Immature natural killer cell (primary cell): ENCODE measurements around the gene ALK. TPM values are rescaled to one million over a fixed set of nuclear protein-coding genes. Genes with fewer than 3 reads are reported as not detected.

Experiments used
- DNase-seq, 3 donors: peaks; one replicate each; pipeline ENCODE4 v3.0.0; 2022; ENCODE audit warnings: mixed read lengths in 1 of 3
- H3K27ac Mint-ChIP-seq, 6 donors: one replicate each; pipeline ENCODE4 v1.8.0; 2020; ENCODE audit warnings: mixed read lengths in 6 of 6, mild to moderate bottlenecking in 5 of 6, inconsistent platforms in 4 of 6, moderate library complexity in 3 of 6
- H3K27me3 Mint-ChIP-seq, 3 donors: one replicate each; pipeline ENCODE4 v1.8.0; 2020 to 2021; ENCODE audit warnings: low read depth in 3 of 3, mild to moderate bottlenecking in 3 of 3, mixed read lengths in 3 of 3, moderate library complexity in 3 of 3, inconsistent platforms in 1 of 3
- H3K36me3 Mint-ChIP-seq, 3 donors: one replicate each; pipeline ENCODE4 v1.8.0; 2020; ENCODE audit warnings: mixed read lengths in 3 of 3, inconsistent platforms in 2 of 3, mild to moderate bottlenecking in 2 of 3
- H3K4me1 Mint-ChIP-seq, 2 donors: one replicate each; pipeline ENCODE4 v1.8.0; 2020; ENCODE audit warnings: inconsistent platforms in 2 of 2, mild to moderate bottlenecking in 2 of 2, mixed read lengths in 2 of 2, moderate library complexity in 1 of 2
- H3K4me3 Mint-ChIP-seq, 5 donors: one replicate each; pipeline ENCODE4 v1.8.0; 2020; ENCODE audit warnings: mild to moderate bottlenecking in 5 of 5, mixed read lengths in 5 of 5, inconsistent platforms in 3 of 5, moderate library complexity in 3 of 5
- H3K9me3 Mint-ChIP-seq, 6 donors: one replicate each; pipeline ENCODE4 v1.8.0; 2020; ENCODE audit warnings: mild to moderate bottlenecking in 6 of 6, mixed read lengths in 6 of 6, inconsistent platforms in 4 of 6, moderate library complexity in 3 of 6
- polyA plus RNA-seq, 3 donors: library from polyadenylated mRNA; unstranded; fragments of 300-500 nt; fragmentation: Illumina TruSeq; gene quantifications; one replicate each; pipeline ENCODE4 v1.2.3, GENCODE V29; 2021

The ALK gene
- polyA plus RNA-seq, 3 donors from 2014 or later, result not detected

GRCh38 chr2:29644949-29645348, 276.4 kb downstream of the ALK start:
- Mint-ChIP-seq H3K9me3 (peaks cover 0 to 16% (median 4%) of the 10 kb centered on the region in 6 donors), H3K36me3 (no peaks in the 10 kb centered on the region), H3K27me3 (peaks cover 6 to 11% (median 7%) of the 10 kb centered on the region in 3 donors), H3K27ac (no peak overlapping the region), H3K4me3 (no peak overlapping the region), H3K4me1 (no peaks in the 10 kb centered on the region)
- no peak for DNase-seq

GRCh38 chr2:29643196-29643595, 278.2 kb downstream of the ALK start:
- Mint-ChIP-seq H3K4me1 (no peaks in the 10 kb centered on the region), H3K27ac (no peak overlapping the region), H3K9me3 (peaks cover 0 to 2% (median 0%) of the 10 kb centered on the region in 6 donors), H3K27me3 (peaks cover 3 to 5% (median 5%) of the 10 kb centered on the region in 3 donors), H3K4me3 (no peak overlapping the region), H3K36me3 (no peaks in the 10 kb centered on the region)
- DNase-seq, result no peak

- no peak for DNase-seq
- H3K4me3 Mint-ChIP-seq, result no peak overlapping the region
- H3K4me1 Mint-ChIP-seq, result no peaks in the 10 kb centered on the region
- H3K27ac Mint-ChIP-seq, result no peak overlapping the region
- H3K27me3 Mint-ChIP-seq, result peaks cover 0 to 5% (median 5%) of the 10 kb centered on the region in 3 donors
- peaks cover 0 to 2% (median 0%) of the 10 kb centered on the region in 6 donors for H3K9me3 Mint-ChIP-seq
- no peaks in the 10 kb centered on the region for H3K36me3 Mint-ChIP-seq
These were observed 281.0 kb downstream of the ALK start for GRCh38 chr2:29640360-29640759.

GRCh38 chr2:29638641-29639040, 282.7 kb downstream of the ALK start:
- no peaks in the 10 kb centered on the region for H3K36me3 Mint-ChIP-seq
- peaks cover 0 to 2% (median 0%) of the 10 kb centered on the region in 6 donors for H3K9me3 Mint-ChIP-seq
- H3K4me1 Mint-ChIP-seq, result no peaks in the 10 kb centered on the region
- no peak for DNase-seq
- H3K27me3 Mint-ChIP-seq, result peaks cover 3 to 7% (median 5%) of the 10 kb centered on the region in 3 donors
- no peak overlapping the region for H3K4me3 Mint-ChIP-seq
- no peak overlapping the region for H3K27ac Mint-ChIP-seq

GRCh38 chr2:29634916-29635315, 286.5 kb downstream of the ALK start:
- Mint-ChIP-seq H3K4me1 (no peaks in the 10 kb centered on the region), H3K27ac (no peak overlapping the region), H3K9me3 (peaks cover 0 to 2% (median 0%) of the 10 kb centered on the region in 6 donors), H3K4me3 (no peak overlapping the region), H3K36me3 (no peaks in the 10 kb centered on the region), H3K27me3 (peaks cover 3 to 6% (median 5%) of the 10 kb centered on the region in 3 donors)
- DNase-seq, result no peak

GRCh38 chr2:29632018-29632417, 289.4 kb downstream of the ALK start:
- no peaks in the 10 kb centered on the region for H3K36me3 Mint-ChIP-seq
- H3K27me3 Mint-ChIP-seq, result peaks cover 5% of the 10 kb centered on the region in 3 donors
- peaks cover 0 to 2% (median 0%) of the 10 kb centered on the region in 6 donors for H3K9me3 Mint-ChIP-seq
- no peak overlapping the region for H3K27ac Mint-ChIP-seq
- no peaks in the 10 kb centered on the region for H3K4me1 Mint-ChIP-seq
- no peak for DNase-seq
- H3K4me3 Mint-ChIP-seq, result no peak overlapping the region

GRCh38 chr2:29629495-29629894, 291.9 kb downstream of the ALK start:
- no peak overlapping the region for H3K27ac Mint-ChIP-seq
- no peaks in the 10 kb centered on the region for H3K9me3 Mint-ChIP-seq
- H3K27me3 Mint-ChIP-seq, result peaks cover 7 to 9% (median 8%) of the 10 kb centered on the region in 3 donors
- no peak for DNase-seq
- H3K4me3 Mint-ChIP-seq, result no peak overlapping the region
- no peaks in the 10 kb centered on the region for H3K36me3 Mint-ChIP-seq
- no peaks in the 10 kb centered on the region for H3K4me1 Mint-ChIP-seq

GRCh38 chr2:29628862-29629261, 292.5 kb downstream of the ALK start:
- Mint-ChIP-seq H3K4me1 (no peaks in the 10 kb centered on the region), H3K27me3 (peaks cover 5 to 7% (median 7%) of the 10 kb centered on the region in 3 donors), H3K36me3 (no peaks in the 10 kb centered on the region), H3K27ac (no peak overlapping the region), H3K4me3 (no peak overlapping the region), H3K9me3 (no peaks in the 10 kb centered on the region)
- DNase-seq, result no peak

GRCh38 chr2:29628108-29628745, 293.2 kb downstream of the ALK start:
- no peak for DNase-seq
- no peaks in the 10 kb centered on the region for H3K9me3 Mint-ChIP-seq
- H3K4me1 Mint-ChIP-seq, result no peaks in the 10 kb centered on the region
- no peak overlapping the region for H3K27ac Mint-ChIP-seq
- no peaks in the 10 kb centered on the region for H3K36me3 Mint-ChIP-seq
- H3K4me3 Mint-ChIP-seq, result no peak overlapping the region
- H3K27me3 Mint-ChIP-seq, result peaks cover 5 to 7% (median 5%) of the 10 kb centered on the region in 3 donors

GRCh38 chr2:29627279-29627711, 294.1 kb downstream of the ALK start:
- Mint-ChIP-seq H3K4me1 (no peaks in the 10 kb centered on the region), H3K4me3 (no peak overlapping the region), H3K27me3 (peaks cover 4 to 7% (median 6%) of the 10 kb centered on the region in 3 donors), H3K9me3 (no peaks in the 10 kb centered on the region), H3K27ac (no peak overlapping the region), H3K36me3 (no peaks in the 10 kb centered on the region)
- no peak for DNase-seq

- Mint-ChIP-seq H3K27me3 (peaks cover 1 to 10% (median 3%) of the 10 kb centered on the region in 3 donors), H3K9me3 (peaks cover 0 to 4% (median 0%) of the 10 kb centered on the region in 6 donors), H3K27ac (no peak overlapping the region), H3K4me3 (no peak overlapping the region), H3K36me3 (no peaks in the 10 kb centered on the region), H3K4me1 (no peaks in the 10 kb centered on the region)
- DNase-seq, result no peak
These were observed 300.5 kb downstream of the ALK start for GRCh38 chr2:29620890-29621289.

- Mint-ChIP-seq H3K36me3 (no peaks in the 10 kb centered on the region), H3K9me3 (peaks cover 0 to 4% (median 0%) of the 10 kb centered on the region in 6 donors), H3K4me1 (no peaks in the 10 kb centered on the region), H3K4me3 (no peak overlapping the region), H3K27me3 (peaks cover 1 to 8% (median 3%) of the 10 kb centered on the region in 3 donors), H3K27ac (no peak overlapping the region)
- no peak for DNase-seq
These were observed 301.7 kb downstream of the ALK start for GRCh38 chr2:29619689-29620088.

GRCh38 chr2:29618024-29618423, 303.4 kb downstream of the ALK start:
- Mint-ChIP-seq H3K4me1 (no peaks in the 10 kb centered on the region), H3K27ac (no peak overlapping the region), H3K4me3 (no peak overlapping the region), H3K36me3 (no peaks in the 10 kb centered on the region), H3K27me3 (peaks cover 1 to 11% (median 9%) of the 10 kb centered on the region in 3 donors), H3K9me3 (peaks cover 0 to 4% (median 0%) of the 10 kb centered on the region in 6 donors)
- DNase-seq, result no peak

GRCh38 chr2:29617351-29617750, 304.0 kb downstream of the ALK start:
- Mint-ChIP-seq H3K27ac (no peak overlapping the region), H3K27me3 (peaks cover 0 to 11% (median 9%) of the 10 kb centered on the region in 3 donors), H3K9me3 (peaks cover 0 to 4% (median 0%) of the 10 kb centered on the region in 6 donors), H3K4me3 (no peak overlapping the region), H3K4me1 (no peaks in the 10 kb centered on the region), H3K36me3 (no peaks in the 10 kb centered on the region)
- DNase-seq, result no peak

GRCh38 chr2:29616569-29616968, 304.8 kb downstream of the ALK start:
- H3K9me3 Mint-ChIP-seq, result peaks cover 0 to 4% (median 0%) of the 10 kb centered on the region in 6 donors
- no peak for DNase-seq
- peaks cover 0 to 10% (median 7%) of the 10 kb centered on the region in 3 donors for H3K27me3 Mint-ChIP-seq
- no peak overlapping the region for H3K4me3 Mint-ChIP-seq
- H3K36me3 Mint-ChIP-seq, result no peaks in the 10 kb centered on the region
- no peaks in the 10 kb centered on the region for H3K4me1 Mint-ChIP-seq
- H3K27ac Mint-ChIP-seq, result no peak overlapping the region
